ENCODE data around the gene SHC2.

- TF ChIP-seq CTCF (IDR thresholded peaks at IDR 0.05) (no peak), POLR2A (IDR thresholded peaks at IDR 0.05) (no peak)
Observed at GRCh38 chr19:418761-419671, 41.8 kb downstream of the SHC2 start.
